HepG2 (cell line): ENCODE measurements around the gene ANXA6. TPM values are rescaled to one million over a fixed set of nuclear protein-coding genes. Genes with fewer than 3 reads are reported as not detected.

Experiments
- ATAC-seq: fragments of 200-7000 bp; cut with Tn5 transposase; 3 replicates; pipeline ENCODE4 v1.9.1; 2020; ENCODE audit warnings: mild to moderate bottlenecking, moderate library complexity
- BruUV-seq: library from RNA; stranded (reverse); fragments of 400-500 nt; replicated peaks from 2 replicates; lab custom pipeline; 2021; lab: Mats Ljungman, UMichigan
- CTCF ChIA-PET: fragments of 300-600 bp; formaldehyde crosslinking; extraction: SDS; loops from one replicate; lab custom pipeline; 2021; ENCODE audit warnings: low total read pairs, inconsistent platforms, low intra/inter-chr PET ratio; lab: Yijun Ruan, JAX
- POLR2A ChIA-PET: fragments of 350-600 bp; sonication (Branson Sonifier 250); formaldehyde crosslinking; loops from one replicate; lab custom pipeline; 2020; ENCODE audit warnings: antibody characterized with exemption, inconsistent platforms; lab: Yijun Ruan, JAX
- DNase-seq: peaks from one replicate; pipeline ENCODE4 v3.0.0-alpha.2; 2015; ENCODE audit warnings: low spot score
- FAIRE-seq: peaks from 3 replicates; lab custom pipeline; 2011; peaks lifted over from hg19 to GRCh38; lab: Jason Lieb, UNC
- H2AFZ ChIP-seq: one replicate; pipeline ENCODE4 v1.6.1; 2011; ENCODE audit warnings: low read length, inconsistent platforms
- H3K27ac ChIP-seq: fragments of 300-600 bp; 3 replicates; pipeline ENCODE4 v1.8.0; 2011; ENCODE audit warnings: mixed run types, mild to moderate bottlenecking, mixed read lengths, low read length, inconsistent platforms; ENCODE audit not compliant: insufficient read depth; ENCODE audit errors: extremely low read length
- H3K27me3 ChIP-seq, 2 experiments: fragments of 200-600 bp in 1 of 2; 2 replicates in 1 of 2; 3 replicates in 1 of 2; pipeline versions ENCODE4 v1.6.0 to v1.8.0; 2011; ENCODE audit warnings: low read length in 2 of 2, mild to moderate bottlenecking in 2 of 2, moderate library complexity in 2 of 2, inconsistent platforms in 1 of 2; ENCODE audit not compliant: insufficient read depth in 2 of 2, control insufficient read depth in 1 of 2
- H3K36me3 ChIP-seq, 2 experiments: fragments of 200-600 bp in 1 of 2; replicated peaks in 1 of 2; 2 replicates in 1 of 2; 3 replicates in 1 of 2; pipeline versions ENCODE4 v1.5.1 to v1.8.0; 2011; ENCODE audit warnings: low read length in 2 of 2, inconsistent platforms in 1 of 2; ENCODE audit not compliant: insufficient read depth in 2 of 2, control insufficient read depth in 1 of 2
- H3K4me1 ChIP-seq: 2 replicates; pipeline ENCODE4 v1.5.1; 2012; ENCODE audit warnings: low read length, inconsistent platforms; ENCODE audit not compliant: insufficient read depth
- H3K4me2 ChIP-seq: 2 replicates; pipeline ENCODE4 v1.6.0; 2011; ENCODE audit warnings: low read depth, low read length, inconsistent platforms
- H3K4me3 ChIP-seq, 3 experiments: fragments of 200-600 bp in 1 of 3; sonication (generic), shearing (Covaris generic) in 1 of 3; replicated peaks in 1 of 3; 2 replicates each; pipeline ENCODE4 v1.5.1; 2011 to 2016; ENCODE audit warnings: low read length in 3 of 3, inconsistent platforms in 2 of 3, low read depth in 2 of 3, mild to moderate bottlenecking in 2 of 3, control low read depth in 1 of 3, mixed read lengths in 1 of 3; ENCODE audit not compliant: insufficient read depth in 1 of 3
- H3K79me2 ChIP-seq: one replicate; pipeline ENCODE4 v1.6.1; 2011; ENCODE audit warnings: low read length, inconsistent platforms; ENCODE audit not compliant: insufficient read depth
- H3K9ac ChIP-seq: 2 replicates; pipeline ENCODE4 v1.6.0; 2011; ENCODE audit warnings: mild to moderate bottlenecking, low read depth, low read length, inconsistent platforms; ENCODE audit not compliant: insufficient read depth
- H3K9me3 ChIP-seq: 2 replicates; pipeline ENCODE4 v1.5.1; 2012; ENCODE audit warnings: mild to moderate bottlenecking, low read length
- H4K20me1 ChIP-seq: 2 replicates; pipeline ENCODE4 v1.6.0; 2011; ENCODE audit warnings: inconsistent platforms, mild to moderate bottlenecking, low read length, moderate library complexity; ENCODE audit not compliant: insufficient read depth
- BRD4 ChIP-seq: sonication (generic); formaldehyde crosslinking; IDR thresholded peaks from 2 replicates; pipeline ENCODE4 v1.4.0; 2020; ENCODE audit warnings: missing genetic modification reagents
- CEBPB ChIP-seq: IDR thresholded peaks from 2 replicates; pipeline ENCODE4 v1.6.1; 2011; ENCODE audit warnings: low read depth, low read length, improper control_type of control experiment, borderline replicate concordance
- FOXM1 ChIP-seq: sonication (generic); formaldehyde crosslinking; IDR thresholded peaks from 2 replicates; pipeline ENCODE4 v1.5.0; 2020; ENCODE audit warnings: missing genetic modification reagents
- HNRNPK ChIP-seq: fragments of 200-400 bp; formaldehyde crosslinking; IDR thresholded peaks from 2 replicates; pipeline ENCODE4 v1.6.1; 2018; ENCODE audit warnings: low read length, low read depth, moderate library complexity, mild to moderate bottlenecking; ENCODE audit not compliant: poor library complexity, severe bottlenecking
- MATR3 ChIP-seq: sonication (generic); formaldehyde crosslinking; IDR thresholded peaks from 2 replicates; pipeline ENCODE4 v1.4.0; 2020; ENCODE audit warnings: missing genetic modification reagents
- MBD4 ChIP-seq: IDR thresholded peaks from 2 replicates; pipeline ENCODE4 v1.6.1; 2012; ENCODE audit warnings: low read length, inconsistent platforms, borderline replicate concordance
- MXI1 ChIP-seq: IDR thresholded peaks from 3 replicates; pipeline ENCODE4 v1.6.1; 2012; ENCODE audit warnings: low read depth, low read length, inconsistent platforms, borderline replicate concordance
- PHF5A ChIP-seq: IDR thresholded peaks from one replicate; pipeline ENCODE4 v1.6.1; 2018; ENCODE audit warnings: low read depth, missing genetic modification reagents; ENCODE audit not compliant: unreplicated experiment
- REXO4 ChIP-seq: sonication (generic); formaldehyde crosslinking; IDR thresholded peaks from 2 replicates; pipeline ENCODE4 v1.8.0; 2022; ENCODE audit warnings: missing genetic modification reagents, mild to moderate bottlenecking, borderline replicate concordance
- SAP130 ChIP-seq: IDR thresholded peaks from 2 replicates; pipeline ENCODE4 v1.6.1; 2016; ENCODE audit warnings: low read depth
- TARDBP ChIP-seq: sonication (generic); formaldehyde crosslinking; IDR thresholded peaks from 2 replicates; pipeline ENCODE4 v1.8.0; 2022; ENCODE audit warnings: mild to moderate bottlenecking, missing genetic modification reagents
- TERF1 ChIP-seq: sonication (generic); formaldehyde crosslinking; IDR thresholded peaks from 2 replicates; pipeline ENCODE4 v1.8.0; 2022; ENCODE audit warnings: mild to moderate bottlenecking, missing genetic modification reagents, moderate library complexity
- ZBTB1 ChIP-seq: sonication (generic); formaldehyde crosslinking; IDR thresholded peaks from 2 replicates; pipeline ENCODE4 v1.4.0; 2020; ENCODE audit warnings: missing genetic modification reagents, borderline replicate concordance
- ZNF138 ChIP-seq: sonication (generic); formaldehyde crosslinking; IDR thresholded peaks from 2 replicates; pipeline ENCODE4 v1.5.0; 2020; ENCODE audit warnings: mild to moderate bottlenecking, low read depth, missing genetic modification reagents
- ZNF251 ChIP-seq: sonication (generic); formaldehyde crosslinking; IDR thresholded peaks from 2 replicates; pipeline ENCODE4 v1.9.0; 2021; ENCODE audit warnings: mild to moderate bottlenecking, missing genetic modification reagents
- ZNF512B ChIP-seq: sonication (generic); formaldehyde crosslinking; IDR thresholded peaks from 2 replicates; pipeline ENCODE4 v1.5.1; 2020; ENCODE audit warnings: missing genetic modification reagents, mild to moderate bottlenecking, borderline replicate concordance
- ZNF549 ChIP-seq: sonication (generic); formaldehyde crosslinking; IDR thresholded peaks from 2 replicates; pipeline ENCODE4 v1.5.0; 2020; ENCODE audit warnings: missing genetic modification reagents
- ZNF768 ChIP-seq: sonication (generic); formaldehyde crosslinking; IDR thresholded peaks from 2 replicates; pipeline ENCODE4 v1.4.0; 2020; ENCODE audit warnings: missing genetic modification reagents
- ZNF780A ChIP-seq: sonication (generic); formaldehyde crosslinking; IDR thresholded peaks from 2 replicates; pipeline ENCODE4 v1.8.0; 2022; ENCODE audit warnings: mild to moderate bottlenecking, missing genetic modification reagents, moderate library complexity
- WGBS: methylation state at CpG from one replicate; pipeline ENCODE4 v1.1.6; 2017; ENCODE audit warnings: low lambda C conversion rate; 5-methylcytosine and 5-hydroxymethylcytosine counted together
- in situ Hi-C: cut with HindIII; loops from 2 replicates; pipeline ENCODE4 v1.10.0; 2017; ENCODE audit warnings: low pct_unique_long_range_greater_than_20kb; ENCODE audit not compliant: extremely low pct_ligation_motif_present
- intact Hi-C: fragments of 100-400 bp; cut with micrococcal nuclease; formaldehyde crosslinking; loops from one replicate; pipeline ENCODE4 v1.10.0; 2022; ENCODE audit not compliant: unreplicated experiment
- polyA plus RNA-seq, 8 experiments: library from polyadenylated mRNA; depleted of rRNA in 3 of 8; stranded (reverse) in 7 of 8; unstranded in 1 of 8; fragments of >200 nt; fragmentation: Illumina TruSeq in 4 of 8; extraction: Trizol in 4 of 8; gene quantifications; 2 replicates each; pipeline versions ENCODE4 v1.2.1 to v1.2.3, GENCODE V29; 2011 to 2016; ENCODE audit warnings: low read depth in 4 of 8, missing spikeins in 1 of 8, mixed read lengths in 1 of 8; ENCODE audit not compliant: insufficient read depth in 1 of 8
- total RNA-seq, 5 experiments: library from RNA; depleted of rRNA; stranded (reverse); fragments of >200 nt; fragmentation: Illumina TruSeq; extraction: Trizol; gene quantifications; 2 replicates each; pipeline ENCODE4 v1.2.3, GENCODE V29; 2016; ENCODE audit warnings: low read depth in 1 of 5
- TF ChIP-seq, protein P1 (sequence below): IDR thresholded peaks from 2 replicates; pipeline ENCODE4 v1.6.1; 2012; ENCODE audit warnings: low read depth, low read length, improper control_type of control experiment

The ANXA6 gene
- total and polyA plus RNA-seq, 2 of the 13 experiments (the other 11 are each of a cell fraction or from before 2014, with no cell fraction given) = 103 to 125 TPM

DNA sequence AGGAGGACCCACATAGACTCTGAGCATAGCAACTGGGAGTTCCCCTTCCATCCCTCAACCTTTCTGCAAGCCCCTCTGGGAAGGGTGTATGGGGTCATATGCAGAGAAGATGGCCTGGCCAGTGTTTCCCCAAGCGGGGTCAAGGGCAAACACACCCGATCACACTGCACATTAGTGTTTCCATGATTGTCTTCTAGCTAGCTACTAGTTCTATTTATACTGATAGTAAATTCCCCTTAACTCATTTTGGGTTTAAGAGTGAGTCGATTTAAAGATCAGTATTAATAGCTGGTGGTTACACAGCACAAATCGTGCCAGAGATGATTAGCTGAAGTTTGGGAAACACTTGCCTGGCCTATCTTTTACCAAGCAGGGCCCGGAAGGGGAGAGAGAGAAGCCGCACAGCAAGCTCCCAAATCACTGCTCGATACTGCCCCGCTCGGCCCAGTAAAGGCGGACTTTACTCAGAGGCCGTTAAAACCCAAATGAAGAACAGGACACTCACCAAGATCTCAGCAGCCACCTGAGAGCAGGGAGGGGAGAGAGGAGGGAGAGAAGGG lies 47.4 kb downstream of the ANXA6 start (continued):
- no peak for TF ChIP-seq ZNF251 (CRISPR knock-in tag)
- no peak for TF ChIP-seq CEBPB
- no peak for TF ChIP-seq TERF1 (CRISPR knock-in tag)
- no peak for TF ChIP-seq HNRNPK
- TF ChIP-seq REXO4 (CRISPR knock-in tag) = no peak
- no peak for TF ChIP-seq ZNF549 (CRISPR knock-in tag)
- TF ChIP-seq SAP130 (CRISPR knock-in tag) = no peak

- POLR2A ChIA-PET = no interaction called here
- no peak overlapping the region for H3K4me2 ChIP-seq
- no peak for FAIRE-seq
- TF ChIP-seq ZNF768 (no peak), ZNF138 (CRISPR knock-in tag) (no peak), FOXM1 (no peak), ZBTB1 (CRISPR knock-in tag) (no peak), TARDBP (CRISPR knock-in tag) (no peak), BRD4 (no peak), ZNF780A (CRISPR knock-in tag) (no peak), PHF5A (no peak), MBD4 (no peak), MATR3 (CRISPR knock-in tag) (no peak), ZNF512B (no peak), MXI1 (no peak)
- TF ChIP-seq, protein P1, sequence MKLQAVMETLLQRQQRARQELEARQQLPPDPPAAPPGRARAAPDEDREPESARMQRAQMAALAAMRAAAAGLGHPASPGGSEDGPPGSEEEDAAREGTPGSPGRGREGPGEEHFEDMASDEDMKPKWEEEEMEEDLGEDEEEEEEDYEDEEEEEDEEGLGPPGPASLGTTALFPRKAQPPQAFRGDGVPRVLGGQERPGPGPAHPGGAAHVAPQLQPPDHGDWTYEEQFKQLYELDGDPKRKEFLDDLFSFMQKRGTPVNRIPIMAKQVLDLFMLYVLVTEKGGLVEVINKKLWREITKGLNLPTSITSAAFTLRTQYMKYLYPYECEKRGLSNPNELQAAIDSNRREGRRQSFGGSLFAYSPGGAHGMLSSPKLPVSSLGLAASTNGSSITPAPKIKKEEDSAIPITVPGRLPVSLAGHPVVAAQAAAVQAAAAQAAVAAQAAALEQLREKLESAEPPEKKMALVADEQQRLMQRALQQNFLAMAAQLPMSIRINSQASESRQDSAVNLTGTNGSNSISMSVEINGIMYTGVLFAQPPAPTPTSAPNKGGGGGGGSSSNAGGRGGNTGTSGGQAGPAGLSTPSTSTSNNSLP = no peak
- TF ChIP-seq, all 625 proteins: peak for 0
- CTCF ChIA-PET = no interaction called here
- no peak overlapping the region for H2AFZ ChIP-seq
- no peak for DNase-seq
- H3K4me1 ChIP-seq = peaks cover 17% of the 10 kb centered on the region
- intact Hi-C loops = no loop called here
- no peak overlapping the region for H3K27ac ChIP-seq
- no peak overlapping the region for H3K9ac ChIP-seq
- no peaks in the 10 kb centered on the region for H3K79me2 ChIP-seq
- H3K9me3 ChIP-seq = no peaks in the 10 kb centered on the region
- WGBS = 94% methylated on average over 6 of the region's 8 CpGs
- H3K27me3 ChIP-seq = no peaks in the 10 kb centered on the region
- in situ Hi-C loops = no loop called here
- peaks cover 9 to 54% of the 10 kb centered on the region in 2 experiments for H3K36me3 ChIP-seq
- no peaks in the 10 kb centered on the region for H4K20me1 ChIP-seq
- H3K4me3 ChIP-seq = no peak overlapping the region
- BruUV-seq = no TSS peak
- no peak for ATAC-seq
These were observed 49.0 kb downstream of the ANXA6 start for GRCh38 chr5:151108566-151108965.
